Measurements from ENCODE around the gene ADPGK.
"Not testable (repeated sequence)": the region's sequence is repeated elsewhere in the genome, so short reads cannot be mapped to it uniquely, and the experiment has no call there.

ADPGK gene

GRCh38 chr15:72733941-72734738, 49.4 kb downstream of the ADPGK start:
- TF ChIP-seq CTCF (conservative IDR thresholded peaks at IDR 0.05; ENCODE audit: low read depth, low read length), result no peak
- no peak for DNase-seq (ENCODE audit: low read depth)

GRCh38 chr15:72732516-72732915, 51.0 kb downstream of the ADPGK start:
- DNase-seq (ENCODE audit: low read depth), result no peak
- no peak for TF ChIP-seq CTCF (conservative IDR thresholded peaks at IDR 0.05; ENCODE audit: low read depth, low read length)
- H3K4me3 ChIP-seq (ENCODE audit: low read depth, low read length), result no peak overlapping the region

More at GRCh38 chr15:72733941-72734738, 49.4 kb downstream of the ADPGK start:
- no peak overlapping the region for H3K4me3 ChIP-seq (ENCODE audit: low read depth, low read length)

GRCh38 chr15:72732086-72732485, 51.5 kb downstream of the ADPGK start:
- no peak for DNase-seq (ENCODE audit: low read depth)
- TF ChIP-seq CTCF (conservative IDR thresholded peaks at IDR 0.05; ENCODE audit: low read depth, low read length), result no peak
- no peak overlapping the region for H3K4me3 ChIP-seq (ENCODE audit: low read depth, low read length)

GRCh38 chr15:72728821-72729220, 54.7 kb downstream of the ADPGK start:
- no peak for DNase-seq (ENCODE audit: low read depth)
- TF ChIP-seq CTCF (conservative IDR thresholded peaks at IDR 0.05; ENCODE audit: low read depth, low read length), result no peak

GRCh38 chr15:72728249-72728648, 55.3 kb downstream of the ADPGK start:
- DNase-seq (ENCODE audit: low read depth), result peak; percentile 10

More at GRCh38 chr15:72728821-72729220, 54.7 kb downstream of the ADPGK start:
- no peak overlapping the region for H3K4me3 ChIP-seq (ENCODE audit: low read depth, low read length)

GRCh38 chr15:72727154-72727553, 56.4 kb downstream of the ADPGK start:
- no peak for TF ChIP-seq CTCF (conservative IDR thresholded peaks at IDR 0.05; ENCODE audit: low read depth, low read length)
- H3K4me3 ChIP-seq (ENCODE audit: low read depth, low read length), result no peak overlapping the region
- no peak for DNase-seq (ENCODE audit: low read depth)

More at GRCh38 chr15:72728249-72728648, 55.3 kb downstream of the ADPGK start:
- H3K4me3 ChIP-seq (ENCODE audit: low read depth, low read length), result not testable (repeated sequence)

GRCh38 chr15:72725851-72726250, 57.7 kb downstream of the ADPGK start:
- H3K4me3 ChIP-seq (ENCODE audit: low read depth, low read length); DNase-seq (ENCODE audit: low read depth): not testable (repeated sequence)

GRCh38 chr15:72725446-72725845, 58.1 kb downstream of the ADPGK start:
- no peak for DNase-seq (ENCODE audit: low read depth)
- no peak overlapping the region for H3K4me3 ChIP-seq (ENCODE audit: low read depth, low read length)
- no peak for TF ChIP-seq CTCF (conservative IDR thresholded peaks at IDR 0.05; ENCODE audit: low read depth, low read length)
